Mesendoderm (in vitro differentiated cells): ENCODE results near the gene CTNNA3.
"Not testable (repeated sequence)": the region's sequence is repeated elsewhere in the genome, so short reads cannot be mapped to it uniquely, and the experiment has no call there.

Experiments
- DNase-seq: peaks from one replicate; pipeline ENCODE4 v3.0.0; 2013
- H2AK5ac ChIP-seq: 2 replicates; pipeline ENCODE4 v1.6.1; 2013; ENCODE audit warnings: low read length, inconsistent platforms
- H2BK120ac ChIP-seq: 2 replicates; pipeline ENCODE4 v1.6.1; 2013; ENCODE audit warnings: low read depth, mild to moderate bottlenecking, low read length, moderate library complexity, mixed read lengths
- H2BK15ac ChIP-seq: replicated peaks from 2 replicates; pipeline ENCODE4 v1.6.1; 2013; ENCODE audit warnings: low read depth, mild to moderate bottlenecking, moderate library complexity
- H2BK5ac ChIP-seq: 2 replicates; pipeline ENCODE4 v1.6.1; 2013; ENCODE audit warnings: low read length, inconsistent platforms
- H3K18ac ChIP-seq: 2 replicates; pipeline ENCODE4 v1.6.1; 2013; ENCODE audit warnings: mild to moderate bottlenecking, low read length, mixed read lengths
- H3K23ac ChIP-seq: one replicate; pipeline ENCODE4 v1.6.1; 2013; ENCODE audit warnings: low read length
- H3K27ac ChIP-seq: 2 replicates; pipeline ENCODE4 v1.5.1; 2013; ENCODE audit warnings: low read depth, mild to moderate bottlenecking, inconsistent platforms, low read length, moderate library complexity
- H3K27me3 ChIP-seq: 2 replicates; pipeline ENCODE4 v1.6.1; 2013; ENCODE audit warnings: low read length, control low read depth, mild to moderate bottlenecking, inconsistent platforms; ENCODE audit not compliant: insufficient read depth, poor library complexity
- H3K36me3 ChIP-seq: 2 replicates; pipeline ENCODE4 v1.6.1; 2013; ENCODE audit warnings: low read length, inconsistent platforms; ENCODE audit not compliant: control insufficient read depth, insufficient read depth
- H3K4ac ChIP-seq: one replicate; pipeline ENCODE4 v1.6.1; 2013; ENCODE audit warnings: low read depth, mild to moderate bottlenecking, low read length, moderate library complexity
- H3K4me1 ChIP-seq: 2 replicates; pipeline ENCODE4 v1.6.1; 2013; ENCODE audit warnings: low read depth, low read length, inconsistent platforms; ENCODE audit not compliant: control insufficient read depth
- H3K4me2 ChIP-seq: 2 replicates; pipeline ENCODE4 v1.6.1; 2013; ENCODE audit warnings: low read length
- H3K4me3 ChIP-seq: 2 replicates; pipeline ENCODE4 v1.5.1; 2013; ENCODE audit warnings: mild to moderate bottlenecking, low read length
- H3K56ac ChIP-seq: one replicate; pipeline ENCODE4 v1.6.1; 2013; ENCODE audit warnings: low read length
- H3K79me1 ChIP-seq: 2 replicates; pipeline ENCODE4 v1.6.1; 2013; ENCODE audit warnings: low read length, inconsistent platforms
- H3K79me2 ChIP-seq: 2 replicates; pipeline ENCODE4 v1.6.1; 2013; ENCODE audit warnings: mild to moderate bottlenecking, low read length; ENCODE audit not compliant: control insufficient read depth, insufficient read depth
- H3K9ac ChIP-seq: 2 replicates; pipeline ENCODE4 v1.6.1; 2013; ENCODE audit warnings: low read length, inconsistent platforms
- H4K5ac ChIP-seq: one replicate; pipeline ENCODE4 v1.6.1; 2013; ENCODE audit warnings: low read length
- H4K8ac ChIP-seq: one replicate; pipeline ENCODE4 v1.6.1; 2013; ENCODE audit warnings: low read depth, mild to moderate bottlenecking, control low read depth, low read length, moderate library complexity
- WGBS: extraction: QIAGEN DNeasy Blood & Tissue Kit; methylation state at CpG from one replicate; pipeline ENCODE4 v1.1.7; 2013; ENCODE audit warnings: low lambda C conversion rate, missing lambda C conversion rate; ENCODE audit not compliant: insufficient coverage; ENCODE audit errors: extremely low coverage; 5-methylcytosine and 5-hydroxymethylcytosine counted together

Gene CTNNA3

GRCh38 chr10:67695555-67695954 lies 440 bp downstream of the CTNNA3 start:
- Histone ChIP-seq H3K56ac (no peak overlapping the region), H3K27me3 (no peaks in the 10 kb centered on the region), H3K18ac (no peak overlapping the region), H3K36me3 (no peaks in the 10 kb centered on the region), H2BK15ac (no peak overlapping the region), H3K23ac (no peak overlapping the region), H4K8ac (no peak overlapping the region), H3K4me1 (no peaks in the 10 kb centered on the region), H3K9ac (no peak overlapping the region), H3K4ac (no peak overlapping the region), H4K5ac (no peak overlapping the region), H3K79me2 (no peaks in the 10 kb centered on the region), H2BK5ac (no peak overlapping the region), H3K79me1 (no peaks in the 10 kb centered on the region), H3K4me2 (no peak overlapping the region), H2AK5ac (no peak overlapping the region), H3K4me3 (no peak overlapping the region), H2BK120ac (no peak overlapping the region), H3K27ac (no peak overlapping the region)
- WGBS = no CpG with 5 or more reads among the region's 5 CpGs
- no peak for DNase-seq

DNA sequence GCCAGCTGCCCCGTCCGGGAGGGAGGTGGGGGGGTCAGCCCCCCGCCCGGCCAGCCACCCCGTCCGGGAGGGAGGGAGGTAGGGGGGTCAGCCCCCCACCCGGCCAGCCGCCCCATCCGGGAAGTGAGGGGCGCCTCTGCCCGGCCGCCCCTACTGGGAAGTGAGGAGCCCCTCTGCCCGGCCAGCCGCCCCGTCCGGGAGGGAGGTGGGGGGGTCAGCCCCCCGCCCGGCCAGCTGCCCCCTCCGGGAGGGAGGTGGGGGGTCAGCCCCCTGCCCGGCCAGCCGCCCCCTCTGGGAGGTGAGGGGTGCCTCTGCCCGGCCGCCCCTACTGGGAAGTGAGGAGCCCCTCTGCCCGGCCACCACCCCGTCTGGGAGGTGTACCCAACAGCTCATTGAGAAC lies 4.1 kb downstream of the CTNNA3 start:
- not testable (repeated sequence) for H2BK5ac ChIP-seq, H3K36me3 ChIP-seq, H3K4me3 ChIP-seq, DNase-seq, H3K18ac ChIP-seq, H2AK5ac ChIP-seq, H2BK120ac ChIP-seq, H3K56ac ChIP-seq, H3K79me1 ChIP-seq, H3K4me2 ChIP-seq, H2BK15ac ChIP-seq, H3K79me2 ChIP-seq, H3K27ac ChIP-seq, H3K4ac ChIP-seq, H3K9ac ChIP-seq, H3K27me3 ChIP-seq, H3K23ac ChIP-seq, H3K4me1 ChIP-seq, H4K8ac ChIP-seq, H4K5ac ChIP-seq
- no CpG with 5 or more reads among the region's 25 CpGs for WGBS

DNA sequence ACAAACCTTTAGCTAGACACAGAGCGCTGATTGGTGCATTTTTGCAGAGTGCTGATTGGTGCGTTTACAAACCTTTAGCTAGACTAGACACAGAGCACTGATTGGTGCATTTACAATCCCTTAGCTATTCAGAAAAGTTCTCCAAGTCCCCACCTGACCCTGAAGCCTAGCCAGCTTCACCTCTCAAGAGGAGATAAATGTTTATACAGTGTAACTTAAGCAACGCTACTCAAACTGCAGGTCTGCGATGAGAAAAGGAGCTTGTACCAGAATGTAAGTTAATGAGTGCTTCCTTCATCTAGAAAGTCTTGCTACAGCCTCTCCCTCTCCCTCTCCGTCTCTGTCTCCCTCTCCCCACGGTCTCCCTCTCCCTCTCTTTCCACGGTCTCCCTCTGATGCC lies 5.5 kb downstream of the CTNNA3 start:
- H2AK5ac ChIP-seq, H4K5ac ChIP-seq, H3K79me2 ChIP-seq, H3K4me2 ChIP-seq, H3K9ac ChIP-seq, H3K27me3 ChIP-seq, H3K56ac ChIP-seq, H2BK15ac ChIP-seq, H2BK5ac ChIP-seq, H3K4ac ChIP-seq, H4K8ac ChIP-seq, DNase-seq, H3K23ac ChIP-seq, H3K18ac ChIP-seq, H2BK120ac ChIP-seq, H3K79me1 ChIP-seq, H3K4me1 ChIP-seq, H3K4me3 ChIP-seq, H3K36me3 ChIP-seq, H3K27ac ChIP-seq: not testable (repeated sequence)
- WGBS = no CpG with 5 or more reads among the region's 7 CpGs

GRCh38 chr10:67684140-67684539 lies 11.9 kb downstream of the CTNNA3 start:
- not testable (repeated sequence) for H2AK5ac ChIP-seq, H2BK5ac ChIP-seq, H3K4ac ChIP-seq, H3K4me1 ChIP-seq, H3K4me3 ChIP-seq, H2BK120ac ChIP-seq, H3K36me3 ChIP-seq, H3K27ac ChIP-seq, H3K9ac ChIP-seq, H3K4me2 ChIP-seq, H4K8ac ChIP-seq, H3K27me3 ChIP-seq, DNase-seq, H3K79me2 ChIP-seq, H3K23ac ChIP-seq, H3K18ac ChIP-seq, H4K5ac ChIP-seq, H2BK15ac ChIP-seq, H3K79me1 ChIP-seq, H3K56ac ChIP-seq
- no CpG with 5 or more reads among the region's 8 CpGs for WGBS

DNA sequence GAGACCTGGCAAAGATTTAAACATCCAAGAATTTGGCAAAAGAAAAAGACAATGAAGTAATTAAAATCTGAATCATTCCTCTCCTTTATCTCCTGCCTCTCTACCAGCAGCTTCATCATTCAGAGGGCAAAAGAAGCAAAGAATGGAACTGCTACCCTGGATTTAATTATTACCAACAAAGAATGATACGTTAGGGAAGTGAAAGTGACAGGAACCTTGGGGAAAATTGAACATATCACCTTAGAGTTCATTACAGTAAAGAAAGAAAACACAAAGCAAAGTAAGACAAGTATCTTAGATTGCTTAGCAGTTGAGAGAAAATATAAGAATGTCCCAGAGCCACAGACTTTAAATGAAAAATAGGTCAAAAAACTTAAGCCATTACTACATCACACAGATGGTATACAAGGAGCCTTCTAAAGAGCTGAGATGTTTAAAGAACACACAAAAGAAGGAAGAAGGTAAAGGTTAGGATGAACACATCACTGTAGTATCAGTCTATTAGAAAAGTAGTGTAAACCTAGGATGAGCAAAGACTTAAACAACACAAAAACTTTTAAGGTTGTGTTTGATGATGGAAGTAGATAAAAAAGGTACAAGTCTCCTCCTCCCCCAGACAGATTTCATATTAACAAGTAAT lies 17.5 kb downstream of the CTNNA3 start:
- no peaks in the 10 kb centered on the region for H3K36me3 ChIP-seq
- H3K18ac ChIP-seq = no peak overlapping the region
- no peak for DNase-seq
- H3K27me3 ChIP-seq = no peaks in the 10 kb centered on the region
- no peak overlapping the region for H2BK120ac ChIP-seq
- no peak overlapping the region for H3K4me2 ChIP-seq
- H3K79me1 ChIP-seq = no peaks in the 10 kb centered on the region
- no peak overlapping the region for H3K4me3 ChIP-seq
- no peak overlapping the region for H2BK15ac ChIP-seq
- no peak overlapping the region for H4K5ac ChIP-seq
- H4K8ac ChIP-seq = no peak overlapping the region
- no peak overlapping the region for H3K27ac ChIP-seq
- no peak overlapping the region for H2AK5ac ChIP-seq
- H3K56ac ChIP-seq = no peak overlapping the region
- WGBS = no CpG with 5 or more reads among the region's 1 CpG
- no peak overlapping the region for H3K4ac ChIP-seq
- no peaks in the 10 kb centered on the region for H3K4me1 ChIP-seq
- H3K9ac ChIP-seq = no peak overlapping the region
- no peaks in the 10 kb centered on the region for H3K79me2 ChIP-seq
- no peak overlapping the region for H2BK5ac ChIP-seq
- no peak overlapping the region for H3K23ac ChIP-seq

GRCh38 chr10:67676208-67676825 lies 19.7 kb downstream of the CTNNA3 start:
- Histone ChIP-seq H2AK5ac (no peak overlapping the region), H3K18ac (no peak overlapping the region), H4K5ac (no peak overlapping the region), H2BK120ac (no peak overlapping the region), H3K4ac (no peak overlapping the region), H3K4me1 (no peaks in the 10 kb centered on the region), H3K4me2 (no peak overlapping the region), H3K4me3 (no peak overlapping the region), H3K79me1 (no peaks in the 10 kb centered on the region), H3K36me3 (no peaks in the 10 kb centered on the region), H3K27ac (no peak overlapping the region), H3K9ac (no peak overlapping the region), H4K8ac (no peak overlapping the region), H3K56ac (no peak overlapping the region), H2BK15ac (no peak overlapping the region), H3K79me2 (no peaks in the 10 kb centered on the region), H3K23ac (no peak overlapping the region), H2BK5ac (no peak overlapping the region), H3K27me3 (no peaks in the 10 kb centered on the region)
- no CpG with 5 or more reads among the region's 2 CpGs for WGBS
- DNase-seq = no peak
